GM21367 (cell line): ENCODE data around the gene B3GNT2.

Experiments
- ATAC-seq: cut with Tn5 transposase; IDR thresholded peaks from one replicate; pipeline ENCODE4 v1.9.1; 2021; ENCODE audit not compliant: unreplicated experiment

The B3GNT2 gene

GRCh38 chr2:62204998-62205496 lies 9.1 kb downstream of the B3GNT2 start:
- ATAC-seq: no peak

- ATAC-seq: no peak
Observed at GRCh38 chr2:62205554-62205953, 9.6 kb downstream of the B3GNT2 start.

GRCh38 chr2:62206024-62206423 lies 10.1 kb downstream of the B3GNT2 start:
- no peak for ATAC-seq

- no peak for ATAC-seq
Observed at GRCh38 chr2:62207491-62207890, 11.6 kb downstream of the B3GNT2 start.

GRCh38 chr2:62208074-62208757 lies 12.3 kb downstream of the B3GNT2 start:
- no peak for ATAC-seq

GRCh38 chr2:62208758-62209114 lies 12.8 kb downstream of the B3GNT2 start:
- no peak for ATAC-seq

GRCh38 chr2:62209427-62209991 lies 13.6 kb downstream of the B3GNT2 start:
- no peak for ATAC-seq

GRCh38 chr2:62215306-62216064 lies 19.6 kb downstream of the B3GNT2 start:
- no peak for ATAC-seq

GRCh38 chr2:62216113-62216512 lies 20.2 kb downstream of the B3GNT2 start:
- ATAC-seq: no peak

- ATAC-seq: no peak
Observed at GRCh38 chr2:62216616-62217015, 20.7 kb downstream of the B3GNT2 start.

GRCh38 chr2:62217421-62217820 lies 21.5 kb downstream of the B3GNT2 start:
- no peak for ATAC-seq

- no peak for ATAC-seq
Observed at GRCh38 chr2:62217970-62218369, 22.1 kb downstream of the B3GNT2 start.

GRCh38 chr2:62219407-62220159 lies 23.7 kb downstream of the B3GNT2 start:
- ATAC-seq: no peak

- no peak for ATAC-seq
Observed at GRCh38 chr2:62221141-62221540, 25.2 kb downstream of the B3GNT2 start.

GRCh38 chr2:62222171-62222570 lies 26.3 kb downstream of the B3GNT2 start:
- ATAC-seq: no peak

GRCh38 chr2:62222674-62223073 lies 26.8 kb downstream of the B3GNT2 start:
- ATAC-seq: no peak

GRCh38 chr2:62224976-62225375 lies 29.1 kb downstream of the B3GNT2 start:
- ATAC-seq: no peak

- ATAC-seq: no peak
Observed at GRCh38 chr2:62227386-62228075, 31.6 kb downstream of the B3GNT2 start.

GRCh38 chr2:62229082-62229605 lies 33.2 kb downstream of the B3GNT2 start:
- ATAC-seq: no peak

GRCh38 chr2:62231541-62231940 lies 35.6 kb downstream of the B3GNT2 start:
- ATAC-seq: no peak
